NCI-H82 (cell line): ENCODE measurements around the gene OR51T1.

ENCODE experiments used
- DNase-seq: peaks from one replicate; lab custom pipeline; 2025; lab: John Stamatoyannopoulos, UW

OR51T1 gene

GRCh38 chr11:4926608-4927007 is 44.9 kb downstream of the OR51T1 start:
- no peak for DNase-seq
